ELF-1 (cell line): ENCODE data around the gene AVL9.
"Not testable (repeated sequence)": the region's sequence is repeated elsewhere in the genome, so short reads cannot be mapped to it uniquely, and the experiment has no call there.

Experiments
- DNase-seq: peaks from one replicate; pipeline ENCODE4 v3.0.0-alpha.2; 2016; ENCODE audit warnings: low read depth, low spot score

Gene AVL9

DNA sequence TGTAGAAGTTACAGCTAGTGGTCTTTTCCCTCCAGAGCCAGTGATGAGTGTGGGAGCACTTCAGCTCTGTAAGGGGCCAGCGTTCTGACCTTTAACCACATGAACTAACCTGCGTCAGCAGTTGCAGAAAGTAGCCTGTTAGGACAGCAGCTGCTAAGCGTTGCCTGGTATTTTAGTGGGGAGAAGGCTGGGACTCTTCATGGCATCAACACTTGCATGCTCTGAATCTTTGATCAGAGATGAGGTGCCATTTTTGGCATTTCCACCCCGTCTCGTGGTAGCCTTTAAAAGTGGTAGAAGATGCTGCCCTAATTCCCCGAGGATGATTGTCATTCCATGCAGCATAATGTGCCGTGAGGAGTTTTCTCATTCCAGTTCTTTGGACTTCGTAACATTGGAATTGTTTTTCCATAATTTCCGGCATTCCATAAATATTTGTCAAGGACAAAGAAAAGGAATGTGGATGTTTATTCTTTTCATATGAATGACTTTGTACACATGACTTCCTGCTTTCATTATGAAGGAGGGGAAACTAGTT, 92.2 kb downstream of the AVL9 start:
- DNase-seq = no peak

DNA sequence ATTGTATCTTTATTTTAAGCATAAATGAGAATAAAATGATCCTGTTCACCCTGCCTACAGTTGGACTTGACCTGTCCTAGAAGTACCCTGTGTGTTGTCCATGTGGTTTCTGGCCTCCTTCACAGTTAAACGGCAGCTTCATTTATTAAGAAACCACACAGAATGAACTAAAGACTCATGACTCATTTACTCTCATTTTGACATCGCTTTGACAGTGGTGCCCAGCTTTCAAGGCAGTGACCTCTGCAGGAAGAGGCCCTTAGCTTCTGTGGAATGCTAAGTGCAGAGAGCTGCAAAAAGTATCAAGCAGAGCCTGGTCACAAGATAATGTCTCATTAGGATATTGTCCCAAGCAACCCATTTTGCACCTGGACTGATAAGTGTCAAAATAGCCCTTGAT, 93.4 kb downstream of the AVL9 start:
- DNase-seq = no peak

DNA sequence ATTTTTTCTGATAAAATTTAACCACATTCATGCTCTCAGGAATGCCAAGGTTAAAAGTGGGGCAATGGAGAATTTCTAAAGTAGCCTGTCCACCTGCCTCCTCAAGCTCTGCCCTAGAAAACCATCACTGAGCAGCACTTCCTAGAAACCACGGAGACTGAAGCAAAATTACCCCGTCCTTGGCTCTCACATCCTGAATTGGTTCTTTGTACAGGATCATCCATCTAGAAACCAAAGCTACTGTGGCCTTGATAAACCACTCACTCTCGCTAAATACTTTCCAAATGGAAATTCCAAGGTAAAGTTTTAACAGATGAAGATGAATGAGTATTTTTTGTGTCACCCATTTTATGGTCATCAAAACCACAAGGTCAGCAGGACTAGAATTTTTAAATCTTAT, 96.6 kb downstream of the AVL9 start:
- no peak for DNase-seq

DNA sequence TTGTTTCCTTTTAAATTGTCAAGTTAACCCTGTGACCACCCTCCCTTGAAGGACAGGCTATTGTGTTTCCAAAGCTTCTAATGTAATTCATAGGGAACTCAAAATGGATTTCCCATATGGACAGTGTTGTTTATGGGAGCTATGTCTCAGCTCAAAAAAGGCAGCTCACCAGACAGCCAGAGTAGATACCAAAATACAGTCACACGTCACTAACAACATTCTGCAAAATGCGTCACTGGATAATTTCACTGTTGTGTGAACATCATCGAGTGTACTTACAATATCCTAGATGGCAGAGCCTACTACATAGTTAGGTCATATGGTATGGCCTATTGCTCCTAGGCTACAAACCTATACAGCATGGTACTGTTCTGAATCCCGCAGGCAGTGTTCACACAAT, 97.4 kb downstream of the AVL9 start:
- no peak for DNase-seq

DNA sequence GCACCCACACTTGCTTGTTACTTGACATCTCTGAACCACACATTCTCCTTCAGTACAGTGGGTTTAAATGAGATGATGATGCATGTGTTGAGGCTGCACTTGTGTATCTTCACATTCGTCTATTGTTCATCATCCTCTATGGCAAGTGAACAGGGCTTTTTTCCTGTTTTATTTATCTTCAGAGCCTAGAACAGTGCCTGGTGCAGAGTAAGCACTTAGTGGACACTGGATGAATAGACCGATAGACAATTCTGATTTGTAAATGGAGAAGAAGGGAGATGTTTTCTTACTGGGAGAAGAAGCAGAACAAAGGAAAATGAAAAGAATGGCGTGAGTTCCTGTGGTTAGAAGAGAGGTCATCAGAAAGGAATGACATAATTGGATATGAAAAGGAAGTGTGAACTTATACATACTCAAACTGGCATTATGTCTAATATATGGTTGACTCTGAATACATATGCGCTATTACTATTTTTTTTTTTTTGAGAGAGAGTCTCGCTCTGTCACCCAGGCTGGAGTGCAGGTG, 99.7 kb downstream of the AVL9 start:
- no peak for DNase-seq

DNA sequence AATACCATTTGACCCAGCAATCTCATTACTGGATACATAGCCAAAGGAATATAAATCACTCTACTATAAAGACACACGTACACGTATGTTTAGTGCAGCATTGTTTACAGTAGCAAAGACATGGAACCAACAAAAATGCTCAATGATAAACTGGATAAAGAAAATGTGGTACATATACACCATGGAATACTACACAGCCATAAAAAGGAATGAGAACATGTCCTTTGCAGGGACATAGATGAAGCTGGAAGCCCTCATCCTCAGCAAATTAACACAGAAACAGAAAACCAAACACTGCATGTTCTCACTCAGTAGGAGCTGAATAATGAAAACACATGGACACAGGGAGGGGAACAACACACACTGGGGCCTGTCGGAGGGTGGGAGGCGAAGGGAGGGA, 105.9 kb downstream of the AVL9 start:
- DNase-seq = not testable (repeated sequence)

DNA sequence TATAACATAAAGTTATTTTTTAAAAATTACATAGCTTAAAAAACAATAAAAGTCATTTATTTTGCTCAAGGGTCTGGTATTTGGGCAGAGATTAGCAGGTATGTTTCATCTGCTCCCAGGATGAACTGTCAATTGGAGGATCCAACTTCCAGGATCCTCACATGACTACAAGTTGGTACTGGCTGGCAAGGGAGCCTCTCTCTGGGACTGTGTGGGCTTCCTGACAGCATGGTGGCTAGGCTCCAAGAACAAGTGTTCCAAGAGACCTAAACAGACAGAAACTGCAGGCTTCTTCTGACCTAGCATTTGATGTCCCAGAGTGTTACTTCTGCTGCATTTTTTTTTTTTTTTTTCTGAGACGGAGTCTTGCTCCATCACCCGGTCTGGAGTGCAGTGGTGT, 107.2 kb downstream of the AVL9 start:
- DNase-seq = no peak

DNA sequence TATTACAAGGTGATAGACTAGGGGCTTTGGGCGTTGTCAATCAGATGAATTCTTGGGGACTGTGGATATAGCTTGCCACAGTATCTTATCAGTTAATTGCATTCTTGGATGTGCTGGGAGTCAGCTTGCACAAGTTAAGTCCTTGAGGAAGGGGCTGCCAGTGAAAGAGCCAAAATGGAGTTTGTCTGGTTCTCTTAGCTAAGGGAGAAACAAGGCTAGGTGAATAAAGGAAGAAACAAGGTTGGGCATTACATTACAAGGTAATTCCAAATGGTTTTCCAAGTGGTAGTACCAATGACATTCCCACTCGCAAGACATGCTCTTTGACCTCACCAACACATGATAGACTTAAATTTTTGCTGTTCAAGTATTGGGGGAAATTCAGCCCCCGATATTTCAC, 108.2 kb downstream of the AVL9 start:
- not testable (repeated sequence) for DNase-seq

DNA sequence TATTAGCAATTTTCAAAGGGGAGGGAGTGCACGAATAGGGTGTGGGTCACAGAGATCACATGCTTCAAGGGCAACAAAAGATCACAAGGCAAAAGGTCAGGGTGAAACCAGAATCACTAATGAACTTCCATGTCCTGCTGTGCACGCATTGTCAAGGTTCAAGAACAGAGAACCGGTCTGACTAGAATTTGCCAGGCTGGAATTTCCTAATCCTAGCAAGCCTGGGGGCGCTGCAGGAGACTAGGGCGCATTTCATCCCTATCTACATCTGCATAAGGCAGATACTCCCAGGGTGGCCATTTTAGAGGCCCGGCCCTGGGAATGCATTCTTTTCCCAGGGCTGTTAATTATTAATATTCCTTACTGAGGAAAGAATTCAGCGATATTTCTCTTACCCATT, 108.8 kb downstream of the AVL9 start:
- peak; percentile 44 for DNase-seq

DNA sequence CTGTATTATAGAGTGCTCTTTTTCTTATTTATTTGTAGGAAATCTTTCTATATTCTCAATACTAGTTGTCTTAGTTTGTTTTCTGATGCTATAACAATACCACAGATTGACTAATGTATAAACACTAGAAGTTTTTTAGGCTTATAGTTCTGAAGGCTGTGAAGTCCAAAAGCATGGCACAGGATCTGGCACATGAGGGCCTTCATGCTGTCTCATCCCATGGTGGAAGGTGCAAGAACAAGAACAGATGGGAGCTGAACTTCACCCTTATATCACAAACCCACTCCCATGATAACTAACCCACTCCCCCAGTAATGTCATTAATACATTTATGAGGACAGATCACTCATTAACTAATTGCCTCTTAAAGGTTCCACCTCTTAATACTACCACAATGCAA, 109.7 kb downstream of the AVL9 start:
- DNase-seq = no peak

DNA sequence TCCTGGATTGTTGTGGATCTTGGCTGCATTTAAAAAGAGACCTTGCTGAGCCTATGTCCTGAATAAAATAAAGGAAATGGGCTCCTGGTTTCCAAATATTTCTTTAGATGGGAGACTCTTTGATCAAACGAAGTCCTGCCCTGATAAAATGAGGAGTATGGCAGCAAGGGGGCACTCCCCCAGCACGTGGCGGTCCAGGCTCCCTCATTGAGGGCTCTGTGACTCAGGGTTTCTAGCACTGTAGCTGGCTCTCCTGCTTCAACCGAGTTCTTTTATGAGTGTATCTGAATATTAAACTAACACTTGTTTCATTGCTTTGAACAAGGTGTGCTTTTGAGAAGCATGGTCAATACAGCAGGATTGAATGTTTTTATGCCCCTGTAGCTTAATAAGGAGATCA, 114.2 kb downstream of the AVL9 start:
- DNase-seq = no peak

DNA sequence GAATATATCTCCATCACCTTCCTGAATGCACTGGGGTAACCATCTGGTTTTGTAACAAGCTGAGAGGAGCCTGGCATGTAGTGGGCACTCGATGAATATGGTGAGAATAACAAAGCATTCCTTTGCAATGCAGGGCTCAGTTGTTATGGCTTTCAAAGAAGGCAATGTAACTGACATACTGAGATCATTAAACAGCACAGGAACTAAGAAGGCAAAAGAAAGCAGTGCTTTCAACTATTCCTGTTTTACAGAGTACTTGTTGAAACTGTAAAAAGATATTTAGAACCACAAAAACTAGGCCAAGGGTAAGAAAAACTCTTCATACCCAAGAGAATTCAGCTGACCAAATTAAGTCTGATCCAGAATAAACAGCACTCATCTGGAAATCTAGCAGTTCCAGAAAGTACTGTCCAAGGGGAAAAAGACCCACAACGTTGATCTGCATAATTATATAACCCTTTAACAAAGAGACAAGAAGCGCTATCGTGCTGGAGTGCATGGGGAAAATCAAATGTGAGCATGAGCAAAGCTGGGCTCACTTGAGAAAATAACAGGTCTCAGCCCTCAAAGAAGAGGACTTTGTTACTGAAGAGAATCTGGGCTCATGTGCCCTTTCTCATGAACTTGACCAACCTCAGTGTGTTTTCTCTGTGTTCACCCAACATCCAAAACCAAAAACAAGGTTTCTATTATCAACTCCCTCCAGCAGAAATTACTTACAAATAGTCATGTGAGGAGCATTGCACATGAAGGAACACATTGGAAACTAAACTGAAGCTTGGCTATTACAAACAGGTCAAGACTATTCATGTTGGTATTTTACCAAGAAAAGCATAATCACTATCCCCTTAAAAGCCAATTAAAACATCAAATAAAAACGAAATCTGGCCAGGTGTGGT, 116.2 kb downstream of the AVL9 start:
- no peak for DNase-seq

DNA sequence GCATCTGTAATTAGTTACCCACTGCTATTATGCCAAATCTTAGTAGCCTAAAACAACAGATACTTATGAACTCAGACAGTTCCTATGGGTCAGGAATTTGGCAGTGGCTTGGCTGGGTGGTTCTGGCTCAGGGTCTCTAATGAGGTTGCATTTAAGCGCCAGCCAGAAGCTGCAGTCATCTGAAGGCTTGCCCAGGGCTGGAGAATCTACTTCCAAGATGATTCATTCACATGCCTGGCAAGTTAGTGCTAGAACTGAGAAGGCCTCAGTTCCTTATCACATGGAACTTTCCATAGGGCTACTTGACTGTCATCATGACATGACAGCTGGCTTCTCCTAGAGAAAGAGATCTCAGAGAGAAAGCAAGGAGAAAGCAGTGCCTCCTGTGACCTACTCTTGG, 121.3 kb downstream of the AVL9 start:
- peak; percentile 46 for DNase-seq

DNA sequence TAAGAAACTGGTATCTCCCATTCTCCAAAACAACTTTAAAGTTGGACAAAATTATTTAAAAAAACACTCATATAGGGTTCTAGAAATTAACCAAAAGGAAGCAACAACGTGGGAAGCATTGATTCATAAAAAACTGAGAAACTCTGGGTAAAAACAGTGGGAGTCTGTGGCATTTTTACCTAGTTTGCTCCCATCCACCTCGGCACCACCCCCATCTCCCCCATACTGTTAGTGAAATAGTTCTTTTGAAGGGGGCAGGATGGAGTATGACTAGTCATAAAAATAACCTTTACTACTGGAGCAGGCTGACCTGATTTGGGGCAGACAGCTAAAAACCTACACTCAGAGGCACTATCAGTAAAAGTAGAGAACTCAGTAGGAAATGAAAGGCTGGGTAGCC, 123.2 kb downstream of the AVL9 start:
- DNase-seq = no peak

DNA sequence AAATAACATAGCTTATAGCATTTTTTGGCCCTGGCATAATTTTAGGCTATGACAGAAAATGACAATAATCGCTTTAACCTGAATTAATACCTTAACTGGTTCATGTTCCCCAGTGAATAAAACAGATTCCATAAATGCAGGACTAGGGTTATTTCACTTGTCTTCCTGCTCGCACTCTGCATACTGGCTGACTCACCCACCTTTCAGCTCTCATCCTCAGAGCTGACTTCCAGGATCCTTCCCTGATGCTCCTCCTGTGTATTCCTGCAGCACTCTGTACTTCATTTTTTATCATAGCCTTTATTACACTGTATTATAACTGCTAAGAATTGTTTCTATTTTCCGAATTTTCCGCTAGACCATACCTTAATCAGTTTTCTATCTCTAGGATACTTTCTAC, 123.7 kb downstream of the AVL9 start:
- DNase-seq = no peak

DNA sequence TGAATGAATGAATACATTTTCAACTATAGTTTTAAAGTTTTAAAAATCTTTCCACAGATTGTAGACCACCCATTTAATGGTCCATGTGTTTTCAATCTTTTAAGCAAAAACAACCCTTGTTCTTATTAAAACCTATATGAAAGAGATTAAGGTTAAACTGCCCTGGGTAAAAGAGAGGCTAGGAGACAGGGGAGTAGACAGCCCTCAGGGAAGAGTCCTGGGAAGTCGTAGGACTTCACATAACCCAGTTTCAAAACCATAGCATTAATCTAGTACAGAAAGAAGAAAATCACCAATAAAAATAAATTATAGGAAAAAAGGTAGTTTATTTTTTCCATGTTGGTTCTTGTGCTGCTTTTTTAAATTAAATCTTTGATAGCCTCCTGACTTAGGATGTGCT, 124.1 kb downstream of the AVL9 start:
- not testable (repeated sequence) for DNase-seq

DNA sequence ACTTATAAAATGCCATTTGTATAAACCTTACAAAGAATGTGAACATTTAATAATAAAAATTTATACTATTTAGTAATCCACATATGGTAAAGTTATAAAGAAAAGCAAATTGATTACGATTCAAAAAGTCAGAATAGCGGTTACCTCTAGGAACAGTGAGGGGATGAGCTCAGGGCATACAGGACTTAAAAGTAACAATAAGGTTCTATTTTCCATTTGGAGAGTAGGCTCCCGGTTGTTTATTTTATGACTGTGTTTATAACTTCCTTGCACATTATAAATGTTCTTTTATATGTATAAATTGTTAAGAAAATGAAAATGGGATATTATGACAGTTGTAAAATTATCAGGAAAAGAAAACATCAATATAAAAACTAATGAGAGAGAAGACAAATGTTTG, 135.7 kb downstream of the AVL9 start:
- DNase-seq = no peak

DNA sequence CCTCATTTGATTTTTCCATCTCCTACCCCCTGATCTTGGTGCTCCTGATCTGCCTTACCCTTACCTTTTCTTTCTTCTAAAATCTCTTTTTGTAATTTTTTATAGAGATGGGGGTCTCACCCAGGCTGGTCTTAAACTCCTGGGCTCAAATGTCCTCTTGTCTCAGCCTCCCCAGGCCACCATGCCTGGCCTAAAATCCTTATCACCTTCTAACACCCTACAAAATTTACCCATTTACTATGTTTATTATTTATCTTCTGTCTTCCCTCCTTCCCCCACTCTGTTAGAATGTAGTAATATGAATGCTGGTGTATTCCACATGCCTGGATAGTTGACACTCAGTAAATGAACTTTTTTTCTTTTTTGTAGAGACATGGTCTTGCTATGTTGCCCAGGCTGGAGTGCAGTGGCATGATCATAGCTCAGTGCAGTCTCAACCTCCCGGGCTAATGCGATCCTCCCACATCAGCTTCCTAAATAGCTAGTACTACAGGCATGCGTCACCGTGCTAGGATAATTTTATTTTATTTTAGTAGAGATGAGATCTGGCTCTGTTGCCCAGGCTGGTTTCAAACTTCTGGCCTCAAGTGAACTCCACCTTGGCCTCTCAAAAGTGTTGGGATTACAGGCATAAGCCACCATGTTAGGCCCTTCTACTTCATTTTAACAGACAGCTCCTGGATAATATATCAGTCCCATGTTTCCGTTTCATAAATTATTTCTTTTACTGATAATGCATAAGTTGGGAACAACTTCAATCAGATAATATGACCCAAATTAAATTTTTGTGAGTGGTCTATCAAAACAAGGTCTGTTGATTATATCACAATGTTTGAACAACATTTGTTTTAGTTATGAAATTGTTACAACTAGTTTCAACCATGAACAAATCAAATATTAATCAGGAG, 136.6 kb downstream of the AVL9 start:
- DNase-seq = not testable (repeated sequence)

DNA sequence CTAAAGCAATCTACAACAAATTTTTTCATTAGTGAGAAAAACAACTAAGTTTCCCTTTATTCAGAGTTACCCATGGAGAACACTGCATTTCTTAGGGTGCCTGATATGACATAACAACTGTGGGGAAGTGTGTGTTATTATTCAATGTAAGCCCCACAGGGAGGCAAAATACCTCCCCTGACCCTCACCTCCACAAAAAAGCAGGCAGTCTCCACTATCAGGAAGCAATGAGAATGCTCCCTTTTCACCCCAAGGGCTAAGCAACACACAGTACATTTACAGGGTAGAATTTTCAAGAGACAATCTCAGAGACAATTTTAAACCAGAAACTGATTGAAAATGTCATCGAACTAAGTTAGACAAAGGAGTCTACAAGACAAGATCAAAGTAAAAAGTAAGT, 138.2 kb downstream of the AVL9 start:
- not testable (repeated sequence) for DNase-seq

DNA sequence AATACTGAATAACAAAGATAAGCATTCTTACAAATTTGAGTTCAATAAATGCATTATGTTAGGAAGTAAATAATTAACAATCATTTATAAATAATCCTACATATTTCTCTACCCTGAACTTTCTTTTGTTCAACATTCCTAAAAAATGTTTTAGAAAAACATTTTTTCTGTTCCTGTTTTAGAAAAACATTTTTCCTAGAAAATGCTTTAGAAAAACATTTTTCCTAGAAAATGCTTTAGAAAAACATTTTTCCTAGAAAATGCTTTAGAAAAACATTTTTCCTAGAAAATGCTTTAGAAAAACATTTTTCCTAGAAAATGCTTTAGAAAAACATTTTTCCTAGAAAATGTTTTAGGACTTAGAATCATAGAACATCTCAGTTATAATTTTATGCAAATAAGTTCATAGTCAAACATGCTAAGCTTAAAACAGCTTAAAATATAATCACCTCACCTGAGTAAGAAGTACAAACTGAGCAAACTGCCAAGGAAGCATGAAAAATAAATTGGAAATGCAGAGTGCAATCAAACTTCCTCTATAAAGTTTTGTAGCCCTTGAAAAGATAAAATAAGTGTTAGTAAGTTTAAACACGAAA, 139.6 kb downstream of the AVL9 start:
- not testable (repeated sequence) for DNase-seq

DNA sequence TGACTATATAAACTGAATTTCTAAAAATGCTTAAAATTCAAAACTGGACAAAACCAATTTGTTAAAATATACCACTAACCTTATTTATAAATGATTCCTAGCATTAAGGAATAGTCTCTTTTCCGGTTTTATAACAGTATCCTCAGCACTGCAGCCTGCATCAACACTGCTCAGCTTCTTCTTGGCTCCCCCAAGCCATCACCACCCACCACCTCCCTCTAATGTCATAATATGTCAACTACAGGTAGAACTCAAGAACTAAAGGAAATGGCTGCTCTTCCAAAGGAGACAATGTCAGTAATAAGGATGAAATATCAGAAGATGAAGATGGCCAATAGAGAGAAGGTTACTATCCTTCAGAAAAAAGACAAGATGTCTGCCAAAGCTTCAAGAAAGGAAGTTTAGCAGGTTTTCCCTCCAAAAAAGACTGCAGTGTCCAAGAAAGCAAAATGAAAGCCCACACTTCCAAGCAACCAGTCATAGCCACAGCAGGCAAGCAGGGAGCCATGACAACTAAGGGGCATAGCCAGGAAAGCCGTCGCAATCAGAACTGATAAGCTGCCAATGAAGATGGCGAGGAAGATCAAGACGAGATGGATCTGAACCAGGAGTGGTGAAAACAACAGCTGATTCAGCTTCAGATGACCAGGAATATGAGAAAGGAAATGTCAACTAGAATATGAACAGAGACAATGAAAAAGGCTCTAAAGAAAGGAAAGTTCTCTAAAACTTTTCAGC, 141.6 kb downstream of the AVL9 start:
- DNase-seq = not testable (repeated sequence)
